ENCODE data around the gene HDAC2. TPM values are rescaled to one million over a fixed set of nuclear protein-coding genes. Genes with fewer than 3 reads are reported as not detected.
"Not testable (repeated sequence)": the region's sequence is repeated elsewhere in the genome, so short reads cannot be mapped to it uniquely, and the experiment has no call there.

Gene HDAC2
- polyA plus RNA-seq, 12 donors: 98.4 to 182 (median 163) TPM; not detected in 1

GRCh38 chr6:113923526-113923925, 47.4 kb downstream of the HDAC2 start:
- DNase-seq: peak; percentile 38

- no peak for DNase-seq
Measured at GRCh38 chr6:113921299-113921904, 49.5 kb downstream of the HDAC2 start.

- DNase-seq: no peak
Measured at GRCh38 chr6:113920663-113921267, 50.2 kb downstream of the HDAC2 start.

GRCh38 chr6:113910285-113910684, 60.7 kb downstream of the HDAC2 start:
- DNase-seq: not testable (repeated sequence)

GRCh38 chr6:113909224-113909856, 61.6 kb downstream of the HDAC2 start:
- peak; percentile 83 for DNase-seq

- DNase-seq: no peak
Measured at GRCh38 chr6:113908801-113909200, 62.1 kb downstream of the HDAC2 start.

GRCh38 chr6:113907102-113907815, 63.7 kb downstream of the HDAC2 start:
- no peak for DNase-seq

- DNase-seq: peak; percentile 47
Measured at GRCh38 chr6:113903666-113904330, 67.2 kb downstream of the HDAC2 start.

GRCh38 chr6:113901482-113901881, 69.5 kb downstream of the HDAC2 start:
- no peak for DNase-seq

GRCh38 chr6:113894712-113895674, 76.0 kb downstream of the HDAC2 start:
- peak; percentile 59 for DNase-seq

GRCh38 chr6:113893866-113894265, 77.1 kb downstream of the HDAC2 start:
- DNase-seq: no peak

GRCh38 chr6:113893451-113893850, 77.5 kb downstream of the HDAC2 start:
- no peak for DNase-seq

- DNase-seq: no peak
Measured at GRCh38 chr6:113888956-113889630, 81.9 kb downstream of the HDAC2 start.

GRCh38 chr6:113888493-113888892, 82.5 kb downstream of the HDAC2 start:
- DNase-seq: no peak

GRCh38 chr6:113886512-113886911, 84.4 kb downstream of the HDAC2 start:
- DNase-seq: no peak

GRCh38 chr6:113884011-113884410, 86.9 kb downstream of the HDAC2 start:
- DNase-seq: no peak

Data from muscle of arm (tissue), 12 donors.